Stomach smooth muscle (tissue), 2 donors: ENCODE measurements around the gene DKC1.
"Not testable (repeated sequence)": the region's sequence is repeated elsewhere in the genome, so short reads cannot be mapped to it uniquely, and the experiment has no call there.

Source experiments
- H3K27ac ChIP-seq: one replicate; pipeline ENCODE4 v1.7.0; 2013; ENCODE audit warnings: mild to moderate bottlenecking, low read length, inconsistent platforms
- H3K27me3 ChIP-seq, 2 donors: one replicate each; pipeline ENCODE4 v1.7.0; 2013; ENCODE audit warnings: low read length in 2 of 2; ENCODE audit not compliant: insufficient read depth in 2 of 2, control insufficient read depth in 1 of 2
- H3K36me3 ChIP-seq, 2 donors: one replicate each; pipeline ENCODE4 v1.7.0; 2013; ENCODE audit warnings: low read length in 2 of 2; ENCODE audit not compliant: control insufficient read depth in 2 of 2, insufficient read depth in 2 of 2
- H3K4me1 ChIP-seq: one replicate; pipeline ENCODE4 v1.7.0; 2013; ENCODE audit warnings: low read length; ENCODE audit not compliant: control insufficient read depth, insufficient read depth
- H3K4me3 ChIP-seq, 2 donors: one replicate each; pipeline ENCODE4 v1.7.0; 2013; ENCODE audit warnings: low read length in 2 of 2
- H3K9ac ChIP-seq, 2 donors: one replicate each; pipeline ENCODE4 v1.7.0; 2013; ENCODE audit warnings: low read length in 2 of 2, mild to moderate bottlenecking in 1 of 2
- H3K9me3 ChIP-seq, 2 donors: one replicate each; pipeline ENCODE4 v1.7.0; 2013; ENCODE audit warnings: low read length in 2 of 2; ENCODE audit not compliant: control insufficient read depth in 2 of 2
- donor health status: healthy.
- donor health status: Pancreatic carcinoma.

Gene DKC1

GRCh38 chrX:154806837-154807501, 44.3 kb downstream of the DKC1 start:
- no peaks in the 10 kb centered on the region for H3K9me3 ChIP-seq
- H3K27ac ChIP-seq = no peak overlapping the region
- no peak overlapping the region for H3K4me3 ChIP-seq
- no peaks in the 10 kb centered on the region for H3K36me3 ChIP-seq
- H3K27me3 ChIP-seq = no peaks in the 10 kb centered on the region
- H3K9ac ChIP-seq = no peak overlapping the region
- H3K4me1 ChIP-seq = peaks cover 8% of the 10 kb centered on the region

DNA sequence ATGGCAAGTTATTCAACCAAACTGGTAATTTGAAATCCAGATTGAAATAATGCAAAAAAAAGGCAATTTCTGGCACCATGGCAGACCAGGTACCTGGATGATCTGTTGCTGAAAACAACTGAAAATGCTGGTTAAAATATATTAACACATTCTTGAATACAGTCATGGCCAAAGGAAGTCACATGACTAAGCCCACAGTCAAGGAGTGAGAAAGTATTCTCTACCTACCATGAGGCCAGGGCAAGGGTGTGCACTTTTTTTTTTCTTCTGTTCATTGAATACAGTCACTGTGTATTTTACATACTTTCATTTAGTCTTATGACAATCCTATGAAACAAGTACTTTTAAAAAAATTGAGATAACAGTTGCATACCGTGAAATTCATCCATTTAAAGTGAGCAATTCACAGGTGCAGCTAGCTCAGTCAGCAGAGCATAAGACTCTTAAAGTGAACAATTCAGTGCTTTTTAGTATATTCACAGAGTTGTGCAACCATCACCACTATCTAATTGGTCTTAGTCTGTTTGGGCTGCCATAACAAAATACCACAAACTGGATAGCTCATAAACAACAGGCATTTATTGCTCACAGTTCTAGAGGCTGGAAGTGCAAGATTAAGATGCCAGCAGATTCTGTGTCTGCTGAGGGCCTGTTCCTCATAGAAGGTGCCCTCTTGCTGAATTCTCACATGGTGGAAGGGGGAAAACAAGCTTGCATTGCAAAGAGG, 47.4 kb downstream of the DKC1 start:
- Histone ChIP-seq H3K27ac (no peak overlapping the region), H3K27me3 (no peaks in the 10 kb centered on the region), H3K36me3 (no peaks in the 10 kb centered on the region), H3K9me3 (no peaks in the 10 kb centered on the region), H3K4me3 (no peak overlapping the region), H3K4me1 (peaks cover 2% of the 10 kb centered on the region), H3K9ac (no peak overlapping the region)

GRCh38 chrX:154812341-154813101, 49.9 kb downstream of the DKC1 start:
- no peaks in the 10 kb centered on the region for H3K27me3 ChIP-seq
- no peaks in the 10 kb centered on the region for H3K36me3 ChIP-seq
- no peak overlapping the region for H3K9ac ChIP-seq
- H3K4me1 ChIP-seq = no peaks in the 10 kb centered on the region
- no peak overlapping the region for H3K4me3 ChIP-seq
- H3K27ac ChIP-seq = no peak overlapping the region
- H3K9me3 ChIP-seq = no peaks in the 10 kb centered on the region

- no peaks in the 10 kb centered on the region for H3K9me3 ChIP-seq
- H3K27me3 ChIP-seq = no peaks in the 10 kb centered on the region
- H3K9ac ChIP-seq = no peak overlapping the region
- no peak overlapping the region for H3K27ac ChIP-seq
- H3K4me3 ChIP-seq = no peak overlapping the region
- no peaks in the 10 kb centered on the region for H3K36me3 ChIP-seq
- no peaks in the 10 kb centered on the region for H3K4me1 ChIP-seq
Observed at GRCh38 chrX:154813801-154814200, 51.1 kb downstream of the DKC1 start.

GRCh38 chrX:154815274-154815818, 52.7 kb downstream of the DKC1 start:
- no peaks in the 10 kb centered on the region for H3K27me3 ChIP-seq
- H3K9me3 ChIP-seq = no peaks in the 10 kb centered on the region
- no peaks in the 10 kb centered on the region for H3K36me3 ChIP-seq
- no peak overlapping the region for H3K27ac ChIP-seq
- H3K9ac ChIP-seq = no peak overlapping the region
- H3K4me3 ChIP-seq = no peak overlapping the region
- no peaks in the 10 kb centered on the region for H3K4me1 ChIP-seq

DNA sequence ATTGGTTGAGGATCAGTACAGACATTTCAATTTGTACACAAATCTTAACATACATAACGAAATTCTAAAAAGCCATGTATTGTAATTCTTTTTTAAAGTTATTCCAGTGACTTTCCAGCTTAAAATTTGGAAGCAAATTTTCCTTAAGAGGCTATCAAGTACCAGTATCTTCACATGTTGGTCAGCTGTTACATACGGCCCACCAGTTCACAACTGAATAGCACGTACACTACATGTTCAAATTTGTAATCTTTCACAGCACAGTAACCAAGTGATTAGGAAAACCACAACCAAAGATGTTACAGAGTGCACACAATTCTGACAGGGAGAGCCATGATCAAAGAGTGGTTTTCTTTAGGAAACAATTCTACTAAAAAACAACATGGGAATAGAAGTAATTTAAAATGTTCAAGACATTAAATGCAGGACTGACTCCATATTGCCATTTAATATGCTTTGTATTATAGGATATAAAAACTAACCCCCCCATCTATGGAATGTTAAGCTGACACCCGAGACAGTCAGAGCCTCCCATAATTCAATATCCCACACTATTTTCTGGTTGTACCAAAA, 53.7 kb downstream of the DKC1 start:
- not testable (repeated sequence) for H3K27ac ChIP-seq, H3K4me3 ChIP-seq, H3K9me3 ChIP-seq, H3K27me3 ChIP-seq, H3K36me3 ChIP-seq, H3K9ac ChIP-seq, H3K4me1 ChIP-seq

GRCh38 chrX:154817048-154817618, 54.5 kb downstream of the DKC1 start:
- not testable (repeated sequence) for H3K36me3 ChIP-seq, H3K4me3 ChIP-seq, H3K27me3 ChIP-seq, H3K27ac ChIP-seq, H3K4me1 ChIP-seq, H3K9ac ChIP-seq, H3K9me3 ChIP-seq

GRCh38 chrX:154818916-154819770, 56.5 kb downstream of the DKC1 start:
- H3K9ac ChIP-seq = no peak overlapping the region
- H3K36me3 ChIP-seq = no peaks in the 10 kb centered on the region
- no peak overlapping the region for H3K4me3 ChIP-seq
- no peaks in the 10 kb centered on the region for H3K27me3 ChIP-seq
- H3K4me1 ChIP-seq = no peaks in the 10 kb centered on the region
- no peak overlapping the region for H3K27ac ChIP-seq
- no peaks in the 10 kb centered on the region for H3K9me3 ChIP-seq

DNA sequence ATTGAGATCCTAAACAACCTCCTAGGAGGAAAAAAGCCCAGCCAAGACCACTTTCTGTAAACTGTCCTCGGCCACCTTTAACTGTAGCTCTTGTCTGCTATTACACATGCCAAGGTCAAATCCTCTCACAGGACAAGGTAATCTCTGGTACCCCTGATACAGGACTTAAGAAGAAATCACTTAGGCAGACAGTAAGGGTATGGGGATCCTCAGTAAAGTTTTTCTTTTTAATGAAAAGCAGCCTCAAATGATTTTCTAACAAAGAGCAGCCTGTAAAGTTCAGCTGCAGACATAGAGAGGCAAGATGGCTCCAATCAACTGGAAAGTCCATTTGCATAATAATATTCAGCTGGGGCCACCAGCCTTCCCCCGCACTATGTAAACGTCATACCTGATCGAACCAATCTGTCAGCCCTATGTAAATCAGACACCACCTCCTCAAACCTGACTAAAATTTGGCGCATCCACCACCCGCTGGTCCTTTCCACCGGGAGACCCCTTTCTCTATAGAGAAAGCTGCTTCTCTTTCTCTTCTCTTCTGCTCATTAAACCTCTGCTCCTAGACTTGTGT, 57.2 kb downstream of the DKC1 start:
- Histone ChIP-seq H3K9ac (no peak overlapping the region), H3K36me3 (no peaks in the 10 kb centered on the region), H3K27ac (no peak overlapping the region), H3K4me3 (no peak overlapping the region), H3K27me3 (no peaks in the 10 kb centered on the region), H3K9me3 (no peaks in the 10 kb centered on the region), H3K4me1 (no peaks in the 10 kb centered on the region)
